SHP77 (cell line): Measurements from ENCODE around the gene ATP6V1F.

Experiments used
- DNase-seq, 2 experiments: peaks; one replicate each; lab custom pipeline; 2025; lab: John Stamatoyannopoulos, UW

The ATP6V1F gene

DNA sequence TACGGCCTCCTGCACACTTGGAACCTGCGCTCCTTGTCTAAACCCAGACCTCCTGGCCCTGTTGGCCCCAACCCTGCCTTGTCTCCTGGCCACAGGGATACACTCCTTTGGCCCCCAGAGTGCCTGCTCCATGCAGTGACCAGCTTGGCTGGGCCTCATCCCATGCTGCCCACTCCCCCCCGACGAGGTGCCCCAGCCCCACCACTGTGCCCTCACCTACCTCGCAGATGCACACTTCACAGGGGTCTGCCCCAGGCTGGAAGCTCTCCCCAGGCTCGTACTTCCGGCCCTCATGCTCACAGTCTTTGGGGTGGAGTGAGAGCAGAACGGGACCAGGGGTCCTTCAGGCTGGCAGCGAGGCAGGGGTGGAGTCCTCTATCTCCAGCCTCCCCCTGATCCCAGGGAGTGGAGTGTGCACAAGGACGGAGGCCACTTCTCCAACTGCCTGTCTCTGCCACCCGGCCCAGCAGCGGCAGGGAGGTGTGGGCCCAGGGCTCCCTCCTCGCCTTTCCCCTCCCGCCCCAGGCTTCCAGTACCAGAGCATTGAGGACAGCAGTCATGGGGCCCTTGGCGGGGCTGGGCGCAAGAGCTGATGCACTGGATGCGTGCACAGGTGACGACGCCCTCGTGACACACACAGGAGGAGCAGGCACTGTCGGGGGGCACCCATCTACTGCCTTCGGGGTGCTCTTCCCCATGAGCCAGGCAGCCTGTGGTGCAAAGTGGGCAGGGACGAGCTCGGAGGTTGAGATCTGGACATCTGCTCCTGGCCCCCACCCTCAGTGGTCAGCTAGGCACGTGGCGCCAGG, 22.1 kb downstream of the ATP6V1F start:
- no peak for DNase-seq

DNA sequence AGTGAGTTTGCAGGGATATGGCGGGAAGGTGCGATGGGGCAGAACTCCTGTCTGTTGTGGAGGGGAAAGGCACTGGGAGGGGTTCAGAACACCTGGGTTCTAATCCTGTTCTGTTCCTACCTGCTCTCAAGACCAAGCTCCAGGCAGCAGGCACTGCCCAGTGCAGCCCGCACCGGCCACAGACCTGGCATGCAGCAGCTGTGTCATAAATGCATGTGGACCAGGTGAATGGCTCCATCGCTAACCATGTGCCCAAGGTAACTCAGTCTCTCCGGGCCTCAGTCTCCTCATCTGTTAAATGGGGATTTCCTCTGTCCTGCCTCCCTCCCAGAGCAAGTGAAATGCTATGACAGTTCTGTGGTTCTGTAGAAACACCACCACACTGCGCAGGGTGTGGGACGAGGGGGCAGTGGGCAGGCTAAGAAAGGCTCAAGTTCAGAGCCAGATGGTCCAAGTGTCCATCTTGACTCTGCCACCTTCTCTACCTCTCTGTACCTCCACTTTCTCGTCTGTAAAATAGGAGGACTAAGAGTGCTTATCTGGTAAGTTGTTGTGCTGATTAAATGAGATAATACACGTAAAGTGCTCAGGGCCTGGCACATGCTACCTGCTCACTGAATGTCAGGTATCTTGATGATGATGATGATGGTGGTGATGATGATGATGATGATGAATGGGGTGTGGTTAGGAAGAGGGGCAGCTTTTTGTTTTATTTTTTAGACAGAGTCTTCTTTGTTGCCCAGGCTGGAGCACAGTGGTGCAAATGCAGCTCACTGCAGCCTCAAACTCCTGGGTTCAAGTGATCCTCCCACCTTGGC, 22.9 kb downstream of the ATP6V1F start:
- no peak for DNase-seq

DNA sequence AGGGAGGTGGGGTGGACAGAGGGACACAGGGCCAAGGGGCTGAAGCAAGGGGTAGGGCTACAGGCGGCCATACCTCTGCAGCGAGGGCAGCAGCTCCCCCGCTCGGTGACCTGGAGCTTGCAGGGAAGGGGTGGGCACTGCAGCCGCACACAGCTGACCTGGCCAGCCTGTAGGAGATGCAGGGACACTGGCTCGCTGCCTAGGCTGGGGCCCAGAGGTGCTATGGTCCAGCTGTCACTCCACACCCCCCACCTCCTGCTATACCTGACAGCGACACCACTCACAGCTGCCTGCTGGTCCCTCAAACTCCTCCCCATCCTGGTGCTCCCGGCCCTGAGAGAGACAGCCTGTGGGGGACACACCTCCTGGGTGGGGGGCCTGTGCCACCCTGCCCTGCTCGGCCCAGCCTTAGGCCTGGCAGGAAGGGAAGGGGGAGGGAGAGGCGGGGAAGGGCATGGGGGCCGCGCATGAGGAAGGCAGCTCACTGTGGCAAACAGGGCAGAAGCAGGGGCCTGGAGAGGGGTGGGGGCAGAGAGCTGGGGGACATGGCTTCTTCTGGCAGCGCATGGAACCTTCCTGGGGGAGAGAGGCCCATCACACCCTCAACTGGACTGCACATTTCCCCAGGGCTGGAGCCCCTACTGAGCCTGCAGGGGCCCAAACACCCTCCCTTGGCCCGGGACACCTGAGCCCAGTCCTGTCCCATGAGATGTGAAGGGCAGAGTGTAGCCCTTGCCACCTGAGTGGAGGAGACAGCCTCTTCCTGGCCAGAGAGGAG, 23.9 kb downstream of the ATP6V1F start:
- DNase-seq, result peak in 1 of 2 experiments; percentile 15

DNA sequence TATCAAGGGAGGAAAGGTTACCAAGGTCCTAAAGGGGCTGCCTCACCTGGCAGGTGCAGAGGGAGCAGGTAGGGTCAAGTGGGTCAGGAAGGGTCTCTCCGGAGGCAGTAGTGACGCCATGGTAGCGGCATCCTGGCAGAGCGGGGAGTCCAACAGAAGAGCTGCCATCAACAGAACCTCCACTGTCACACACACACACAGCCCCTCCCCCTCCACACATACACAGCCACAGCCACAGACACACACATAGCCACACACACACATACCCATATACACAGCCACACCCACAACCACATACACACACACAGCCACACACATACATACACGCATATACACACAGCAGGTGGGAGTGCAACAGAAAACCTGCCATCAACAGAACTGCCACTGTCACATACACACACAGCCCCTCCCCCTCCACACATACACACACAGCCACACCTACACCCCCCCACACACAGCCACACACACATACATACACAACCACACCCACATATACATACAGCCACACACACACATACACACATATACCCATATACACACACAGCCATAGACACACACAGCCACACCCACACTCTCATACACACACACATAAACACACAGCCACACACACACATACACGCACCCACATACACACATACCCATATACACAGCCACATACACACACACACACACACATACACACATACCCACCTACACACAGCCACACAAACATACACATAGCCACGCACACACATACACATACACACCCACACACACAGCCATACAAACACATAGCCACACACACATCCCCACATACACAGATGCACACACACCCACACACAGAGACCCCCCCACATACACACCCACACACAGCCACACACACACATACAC, 24.7 kb downstream of the ATP6V1F start:
- no peak for DNase-seq

DNA sequence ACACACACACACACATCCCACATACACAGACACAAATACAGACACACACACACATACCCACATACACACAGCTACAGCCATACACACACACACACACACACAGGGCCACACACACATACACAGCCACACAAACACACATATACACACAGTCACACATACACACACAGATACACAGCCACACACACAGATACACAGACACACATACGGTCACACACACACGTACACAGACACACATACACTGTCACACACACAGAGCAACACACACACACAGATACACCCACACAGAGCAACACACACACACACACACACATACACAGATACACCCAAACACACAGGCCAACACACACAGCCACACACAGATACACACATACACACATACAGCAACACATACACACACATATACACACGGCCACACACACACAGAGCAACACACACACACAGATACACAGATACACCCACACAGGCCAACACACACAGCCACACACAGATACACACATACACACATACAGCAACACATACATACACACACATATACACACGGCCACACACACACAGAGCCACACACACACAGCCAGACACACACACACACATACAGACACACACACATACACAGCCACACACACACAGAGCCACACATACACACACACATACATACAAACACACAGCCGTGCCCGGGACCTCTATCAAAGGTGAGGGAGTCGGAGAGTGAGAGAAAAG, 25.5 kb downstream of the ATP6V1F start:
- no peak for DNase-seq

DNA sequence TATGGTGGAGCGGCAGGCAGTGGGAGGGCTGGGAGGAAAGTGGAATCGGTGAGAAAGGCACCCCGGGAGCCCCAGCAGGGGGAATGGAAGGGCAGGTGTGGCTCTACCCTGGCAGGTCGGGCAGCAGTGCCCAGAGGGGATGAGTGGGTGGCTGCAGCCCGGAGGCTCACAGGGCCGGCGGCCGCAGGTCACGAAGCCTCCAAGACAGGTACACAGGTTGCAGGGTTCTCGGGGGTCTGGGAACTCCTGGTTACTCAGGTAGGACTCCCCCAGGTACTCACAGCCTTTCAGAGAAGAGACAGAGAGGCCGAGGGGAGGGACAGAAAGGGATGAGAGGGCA, 26.1 kb downstream of the ATP6V1F start:
- no peak for DNase-seq

DNA sequence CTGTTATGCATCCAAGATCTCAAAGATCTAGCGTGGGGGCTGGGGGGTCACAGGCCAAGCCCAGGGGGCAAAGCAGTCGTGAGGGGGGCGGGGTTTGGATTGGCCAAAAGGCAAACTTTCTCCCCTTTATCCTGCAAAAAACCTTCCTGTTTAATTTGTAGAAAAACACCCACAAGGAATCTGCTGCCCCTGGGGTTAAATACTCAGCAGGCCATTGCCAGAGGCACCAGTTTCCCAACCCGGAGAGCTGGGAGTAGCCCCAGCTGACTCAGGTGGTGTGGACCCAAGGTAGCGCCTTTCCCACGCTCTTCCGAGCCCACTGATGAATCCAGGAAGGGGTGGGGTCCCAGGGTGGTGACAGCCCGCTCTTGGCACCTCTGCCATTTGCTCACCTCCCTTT, 26.5 kb downstream of the ATP6V1F start:
- DNase-seq, result no peak

DNA sequence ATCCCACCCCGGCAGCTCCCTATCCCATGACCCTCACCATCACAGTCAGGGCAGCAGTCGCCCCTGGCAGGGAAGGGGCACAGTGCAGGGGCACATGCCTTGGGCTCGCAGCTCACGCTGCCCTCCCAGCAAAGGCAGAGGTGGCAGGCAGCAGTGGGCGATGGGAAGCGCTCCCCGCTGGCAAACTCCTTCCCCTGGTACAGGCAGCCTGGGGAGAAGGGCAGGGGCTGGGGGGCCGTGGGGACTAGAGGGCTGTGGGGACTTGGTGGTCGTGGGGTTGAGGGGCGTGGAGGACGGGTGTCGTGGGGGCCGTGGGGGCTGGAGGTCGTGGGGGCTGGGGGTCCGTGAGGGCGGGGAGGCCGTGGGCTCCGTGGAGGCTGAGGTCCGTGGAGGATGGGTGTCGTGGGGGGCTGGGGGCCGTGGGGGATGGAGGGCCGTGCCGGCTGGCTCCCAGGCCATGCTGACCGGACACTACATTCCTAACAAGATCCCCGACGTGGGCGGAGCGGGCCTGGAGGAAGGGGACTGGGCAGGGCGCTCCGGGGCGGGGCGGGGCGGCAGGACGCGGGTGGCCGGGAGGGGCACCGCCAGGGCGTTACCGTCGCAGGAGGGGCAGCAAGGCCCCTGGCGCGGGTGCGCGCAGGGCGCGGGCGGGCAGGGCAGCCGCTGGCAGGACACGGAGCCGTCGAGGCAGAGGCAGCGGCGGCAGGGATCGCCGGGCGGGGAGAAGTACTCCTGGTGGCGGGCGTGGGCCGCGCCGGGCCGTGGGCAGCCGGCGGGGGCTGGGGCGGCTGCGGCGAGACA, 27.9 kb downstream of the ATP6V1F start:
- DNase-seq, result no peak

DNA sequence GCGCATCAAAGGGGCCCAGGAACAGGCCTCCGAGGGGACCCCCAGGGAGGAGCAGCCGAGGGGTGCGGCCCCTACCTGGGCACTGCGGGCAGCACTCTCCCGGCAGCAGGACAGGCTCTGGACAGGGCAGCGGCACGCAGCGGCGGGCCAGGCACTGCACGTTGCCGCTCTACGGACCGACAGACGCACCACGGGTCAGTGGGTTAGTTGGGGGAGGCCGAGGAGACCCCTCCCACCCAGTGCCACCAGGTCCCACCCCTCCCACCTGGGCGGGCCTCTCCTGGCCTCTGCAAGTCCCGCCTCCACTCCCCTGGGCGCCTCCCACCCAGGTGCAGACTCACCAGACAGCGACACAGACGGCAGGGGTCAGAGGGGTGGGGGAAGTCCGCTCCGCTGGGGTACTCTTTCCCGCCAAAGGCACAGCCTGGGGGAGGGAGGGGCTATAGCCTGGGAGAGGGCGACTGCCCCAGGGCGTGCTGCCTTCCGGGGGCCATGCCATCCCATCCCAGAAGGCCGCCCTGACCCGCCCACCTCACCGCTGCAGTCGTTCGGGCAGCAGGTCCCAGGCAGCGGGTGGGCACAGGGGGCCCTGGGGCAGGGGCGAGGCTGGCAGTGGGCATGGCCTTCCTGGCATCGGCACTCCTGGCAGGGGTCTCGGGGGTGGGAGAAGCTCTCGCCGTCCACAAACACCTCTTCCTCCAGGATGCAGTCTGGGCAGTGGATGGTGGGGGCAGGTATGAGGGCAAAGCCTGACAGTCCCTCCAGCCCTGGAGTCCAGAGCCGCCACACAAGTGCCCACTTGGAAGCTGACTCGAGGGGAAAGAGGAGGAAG, 28.7 kb downstream of the ATP6V1F start:
- no peak for DNase-seq

DNA sequence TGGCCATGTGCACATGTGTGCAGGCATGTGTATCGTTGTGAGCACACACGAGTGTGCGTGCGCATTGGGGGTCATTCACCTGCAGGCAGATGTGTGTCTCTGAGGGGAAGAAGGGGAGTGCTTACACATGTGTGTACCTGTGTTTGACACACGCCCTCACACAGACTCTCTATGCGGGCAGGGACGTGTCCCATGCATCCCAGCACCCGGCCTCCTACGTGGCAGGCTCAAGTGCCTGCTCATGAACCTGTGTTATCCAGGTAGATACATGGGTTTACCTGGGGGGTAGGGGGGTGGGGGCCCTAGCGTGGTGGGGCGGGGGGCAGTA, 29.2 kb downstream of the ATP6V1F start:
- no peak for DNase-seq

DNA sequence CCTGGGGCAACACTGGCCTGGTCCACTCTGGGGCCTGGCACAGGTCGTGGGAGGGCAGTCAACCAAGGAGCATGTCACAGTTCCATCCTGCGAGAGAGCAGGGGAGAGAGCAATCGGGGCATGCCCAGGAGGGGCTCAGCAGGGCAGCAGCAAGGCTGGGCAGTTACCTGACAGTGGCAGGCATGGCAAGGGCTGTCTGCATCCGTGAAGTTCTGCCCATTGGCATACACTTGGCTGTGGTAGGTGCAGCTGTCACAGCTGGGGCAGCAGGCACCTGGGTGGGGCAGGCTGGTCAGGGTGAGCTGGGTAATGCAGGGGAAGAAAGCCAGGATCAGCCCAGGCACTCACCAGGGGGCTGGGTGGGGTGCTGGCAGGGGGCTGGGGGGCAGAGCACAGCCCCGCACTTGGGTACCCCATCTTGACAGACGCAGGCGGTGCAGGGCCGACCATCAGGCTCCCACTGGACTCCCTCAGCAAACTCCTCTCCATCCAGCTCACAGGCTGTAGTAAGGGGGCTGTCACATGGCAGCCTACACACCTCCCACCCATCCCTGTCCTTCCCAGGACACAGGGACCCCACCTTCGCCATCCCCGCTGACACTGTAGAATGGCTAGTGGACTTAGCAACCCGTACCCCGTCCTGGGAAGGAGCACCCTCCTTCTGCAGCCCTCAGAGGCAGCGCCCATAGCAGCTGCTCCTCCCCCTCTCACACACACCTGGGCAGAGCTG, 30.0 kb downstream of the ATP6V1F start:
- DNase-seq, result no peak

DNA sequence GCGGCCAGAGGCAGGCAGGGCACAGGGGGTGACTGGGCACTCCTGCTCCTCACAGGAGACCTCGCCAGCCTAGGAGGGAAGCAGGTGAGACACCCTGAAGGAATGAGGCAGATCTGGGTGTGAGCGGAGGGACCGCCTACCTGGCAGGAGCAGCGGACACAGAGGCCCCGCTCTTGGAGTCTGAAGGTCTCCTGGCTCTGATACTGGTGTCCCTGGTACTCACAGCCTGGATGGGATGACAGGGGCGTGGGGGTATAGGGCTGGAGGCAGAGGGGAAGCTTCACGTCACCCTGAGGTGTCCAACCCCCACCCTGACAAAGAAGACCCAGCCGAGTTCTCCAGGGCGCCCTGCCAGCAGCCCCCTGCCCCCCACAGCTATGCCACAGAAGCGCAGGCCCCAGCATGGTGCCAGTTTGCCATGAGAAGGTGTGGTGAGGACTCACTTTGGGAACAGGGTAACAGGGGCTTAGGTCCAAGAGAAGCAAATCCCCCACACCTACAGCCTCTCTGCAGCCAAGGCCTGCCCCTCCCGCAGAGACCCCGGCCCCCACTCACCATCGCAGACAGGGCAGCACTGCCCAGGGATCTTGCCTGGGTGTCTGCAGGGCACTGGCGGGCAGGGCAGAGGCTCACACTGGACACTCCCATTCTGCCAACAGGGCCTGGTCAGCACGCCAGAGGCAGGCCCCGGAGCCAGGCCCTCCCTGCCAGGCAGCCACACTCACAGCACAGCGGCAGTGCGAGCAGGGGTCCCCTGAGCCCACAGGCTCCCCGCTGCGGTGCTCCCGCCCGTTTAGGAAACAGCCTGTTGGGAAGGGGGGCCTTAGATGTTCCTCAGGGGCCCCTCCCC, 30.8 kb downstream of the ATP6V1F start:
- no peak for DNase-seq

DNA sequence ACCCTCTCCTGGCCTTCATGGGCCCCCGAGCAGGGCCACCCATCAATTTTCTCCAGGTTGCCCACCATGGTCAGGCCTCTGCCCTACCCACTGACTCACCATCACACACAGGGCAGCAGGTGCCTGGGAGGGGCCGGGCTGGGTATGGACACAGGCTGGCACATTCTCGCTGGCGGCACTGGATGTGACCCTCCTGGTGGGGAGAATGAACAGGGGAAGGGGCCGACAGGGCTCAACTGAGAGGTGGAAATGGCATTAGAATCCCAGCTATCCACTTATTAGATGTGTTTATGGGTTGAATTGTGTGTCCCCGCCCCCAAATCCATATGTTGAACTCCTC, 31.4 kb downstream of the ATP6V1F start:
- no peak for DNase-seq

DNA sequence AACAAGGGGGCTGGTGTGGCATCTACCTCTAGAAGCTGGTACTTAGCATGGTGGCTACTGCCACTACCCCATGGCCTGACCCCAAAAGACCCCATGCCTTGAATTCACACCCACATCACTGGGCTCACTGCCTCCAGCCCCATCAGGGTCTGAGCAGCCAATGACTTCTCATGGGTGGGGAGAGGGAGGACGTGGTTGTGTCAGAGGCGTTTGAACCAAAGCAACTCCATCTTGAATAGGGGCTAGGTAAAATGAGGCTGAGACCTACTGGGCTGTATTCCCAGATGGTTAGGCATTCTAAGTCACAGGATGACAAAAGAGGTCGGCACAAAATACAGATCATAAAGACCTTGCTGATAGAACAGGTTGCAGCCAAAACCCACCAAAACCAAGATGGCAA, 32.7 kb downstream of the ATP6V1F start:
- DNase-seq, result no peak

DNA sequence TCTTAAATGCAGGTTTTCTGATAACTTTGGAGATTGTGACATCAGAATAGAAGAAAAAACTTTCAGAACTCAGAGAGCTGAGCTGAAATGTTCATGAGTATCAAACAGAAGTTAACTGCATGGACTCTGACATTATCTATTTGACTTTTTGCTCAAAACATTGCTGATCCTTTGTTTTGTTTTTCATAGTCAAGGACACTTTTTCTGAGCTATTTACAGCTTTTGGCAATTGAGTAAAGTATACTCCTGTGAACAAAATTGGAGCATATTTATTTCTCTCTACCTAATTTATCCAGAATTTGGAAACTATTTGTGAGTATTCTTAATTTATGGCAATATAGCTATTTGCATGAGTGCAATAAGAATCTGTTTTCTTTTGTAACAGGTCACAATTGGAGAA, 36.7 kb downstream of the ATP6V1F start:
- no peak for DNase-seq

DNA sequence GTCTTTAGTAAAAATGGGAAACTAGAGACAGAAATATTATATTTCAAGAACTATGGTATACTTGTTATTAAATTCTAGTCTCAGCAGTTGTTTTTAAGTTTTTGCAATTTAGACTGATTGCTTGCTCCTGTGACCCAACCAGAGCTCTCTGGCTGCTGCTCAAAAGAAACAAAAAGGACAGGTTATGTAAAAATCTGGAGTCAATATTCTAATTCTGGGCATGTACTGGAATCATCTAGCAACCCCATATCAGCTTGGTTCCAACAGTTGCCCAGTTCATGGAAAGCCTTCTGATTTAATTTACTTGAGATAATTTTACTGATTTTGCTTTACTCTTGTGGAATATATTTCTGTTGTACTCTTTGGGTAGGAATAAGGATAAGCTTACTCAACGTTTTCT, 37.6 kb downstream of the ATP6V1F start:
- no peak for DNase-seq

DNA sequence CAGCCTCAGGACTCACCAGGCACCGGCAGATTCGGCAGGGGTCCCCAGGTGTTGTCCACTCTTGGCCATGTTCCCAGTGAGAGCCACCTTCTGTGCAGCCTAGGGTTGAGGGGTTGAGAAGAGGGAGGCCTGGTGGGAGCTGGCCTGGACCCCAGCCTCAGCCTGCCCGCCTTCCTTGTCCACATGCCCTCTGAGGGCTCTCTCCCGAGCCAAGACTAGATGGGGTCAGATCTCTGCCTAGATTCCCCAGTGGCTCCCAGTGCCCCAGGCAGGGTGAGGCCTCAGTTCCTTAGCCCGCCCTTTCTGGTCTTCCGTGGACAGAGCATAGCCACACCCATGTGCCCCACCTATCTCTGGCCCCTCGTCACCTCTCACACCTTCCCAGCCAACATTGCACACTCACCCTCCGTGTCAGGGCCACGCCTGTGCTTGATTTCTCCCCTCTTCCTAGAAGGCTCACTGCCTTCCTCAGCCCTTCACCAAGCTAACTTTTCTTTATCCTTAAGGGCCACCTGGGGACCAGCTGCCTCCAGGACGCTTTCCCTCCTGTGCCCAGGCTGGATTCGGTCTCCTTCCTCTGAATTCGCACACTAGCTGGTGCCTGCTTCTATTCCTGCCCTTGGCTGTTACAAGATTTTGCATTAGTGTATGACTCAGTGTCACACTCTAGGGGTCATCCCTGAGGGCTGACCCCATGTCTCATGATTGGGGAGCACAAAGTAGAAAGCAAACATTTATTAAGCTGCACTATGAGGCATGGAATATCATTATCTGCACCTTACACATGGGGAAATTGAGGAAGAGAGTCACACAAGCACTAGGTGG, 40.3 kb downstream of the ATP6V1F start:
- no peak for DNase-seq
